Gastrocnemius medialis (tissue), 4 donors: ENCODE data around the gene CYP26A1. TPM values are rescaled to one million over a fixed set of nuclear protein-coding genes. Genes with fewer than 3 reads are reported as not detected.

Experiments
- ATAC-seq, 2 donors: fragments of 150-250 bp; one replicate each; pipeline ENCODE4 v1.9.1; 2016
- DNase-seq, 2 donors: peaks; one replicate each; pipeline ENCODE4 v3.0.0-alpha.2; 2019
- H3K27ac ChIP-seq, 4 donors: fragments of 200-600 bp; sonication (generic); 1 replicate in 1 of 4; 2 replicates in 3 of 4; pipeline ENCODE4 v1.5.1; 2016 to 2018; ENCODE audit warnings: mild to moderate bottlenecking in 2 of 4, moderate library complexity in 1 of 4
- H3K27me3 ChIP-seq, 3 donors: fragments of 200-600 bp; sonication (generic) in 2 of 3; 1 replicate in 1 of 3; 2 replicates in 2 of 3; pipeline versions ENCODE4 v1.5.1 to v1.6.0; 2016 to 2019; ENCODE audit warnings: mild to moderate bottlenecking in 1 of 3, moderate library complexity in 1 of 3
- H3K36me3 ChIP-seq, 2 donors: fragments of 200-600 bp; sonication (generic) in 1 of 2; one replicate each; pipeline ENCODE4 v1.5.1; 2017 to 2018
- H3K4me1 ChIP-seq, 2 donors: fragments of 200-600 bp; sonication (generic) in 1 of 2; one replicate each; pipeline ENCODE4 v1.5.1; 2016 to 2017; ENCODE audit warnings: mild to moderate bottlenecking in 2 of 2
- H3K4me3 ChIP-seq, 4 donors: fragments of 200-600 bp; sonication (generic) in 3 of 4; 1 replicate in 1 of 4; 2 replicates in 3 of 4; pipeline ENCODE4 v1.5.1; 2016 to 2019; ENCODE audit warnings: mild to moderate bottlenecking in 2 of 4
- H3K9me3 ChIP-seq, 3 donors: fragments of 200-600 bp; sonication (generic) in 2 of 3; 1 replicate in 1 of 3; 2 replicates in 2 of 3; pipeline ENCODE4 v1.5.1; 2016 to 2019
- CTCF ChIP-seq, 5 experiments: fragments of 450-650 bp in 3 of 5; fragments of 200-600 bp in 2 of 5; sonication (generic) in 2 of 5; IDR thresholded peaks in 4 of 5; conservative IDR thresholded peaks in 1 of 5; 1 replicate in 4 of 5; 2 replicates in 1 of 5; pipeline ENCODE4 v1.5.1; 2016 to 2019; ENCODE audit warnings: antibody characterized with exemption in 5 of 5, mild to moderate bottlenecking in 3 of 5, moderate library complexity in 3 of 5
- POLR2A ChIP-seq, 2 donors: fragments of 450-650 bp; IDR thresholded peaks; one replicate each; pipeline ENCODE4 v1.6.1; 2017; ENCODE audit warnings: antibody characterized with exemption in 2 of 2, mild to moderate bottlenecking in 2 of 2, moderate library complexity in 2 of 2
- in situ Hi-C, 4 donors: fragments of 200-750 bp; cut with MboI; loops; one replicate each; pipeline versions ENCODE4 v1.15.0 to v1.8.0; 2017; ENCODE audit warnings: low sequenced_read_pairs in 4 of 4
- intact Hi-C: fragments of 100-400 bp; cut with DNase I; formaldehyde crosslinking; loops from one replicate; pipeline ENCODE4 v1.15.1; 2023; ENCODE audit warnings: low total_unique reads
- total RNA-seq, 4 donors: library from RNA; depleted of rRNA; stranded (reverse); fragments of >200 nt; gene quantifications; one replicate each; pipeline versions ENCODE4 v1.1.0 to v1.2.3, GENCODE V29; 2016

CYP26A1 gene
- not detected for total RNA-seq

- H3K9me3 ChIP-seq = no peaks in the 10 kb centered on the region
- intact Hi-C loops (loop anchor here (10.0 kb wide), 1 partner anchor 281 kb away; no protein-coding TSS in a partner anchor), in situ Hi-C loops (no loop called here)
- no peaks in the 10 kb centered on the region for H3K36me3 ChIP-seq
- no peak for ATAC-seq
- DNase-seq = no peak
- H3K27ac ChIP-seq = no peak within 1 kb of the TSS
- peaks cover 12 to 29% of the 10 kb centered on the region in 2 donors for H3K4me1 ChIP-seq
- peak within 1 kb of the TSS; percentile 32 to 49 (median 44) for H3K4me3 ChIP-seq
- TF ChIP-seq CTCF (IDR thresholded peaks at IDR 0.05 in 4 of 5, conservative IDR thresholded peaks at IDR 0.05 in 1 of 5) = no peak
- no peak for TF ChIP-seq POLR2A (IDR thresholded peaks at IDR 0.05)
- peaks cover 68 to 76% (median 72%) of the 10 kb centered on the region in 3 donors for H3K27me3 ChIP-seq
Measured at GRCh38 chr10:93073539-93074146, at the start of gene CYP26A1. Gene CYP26A1 (plus strand): TSS chr10:93073893. CDS start chr10:93073935, 42 bp downstream.

- H3K4me3 ChIP-seq = no peak overlapping the region
- DNase-seq = no peak
- no peak for ATAC-seq
- no peak overlapping the region for H3K27ac ChIP-seq
- in situ Hi-C loops = no loop called here
- H3K36me3 ChIP-seq = peaks cover 0 to 26% of the 10 kb centered on the region in 2 donors
- no peaks in the 10 kb centered on the region for H3K27me3 ChIP-seq
- TF ChIP-seq POLR2A (IDR thresholded peaks at IDR 0.05) = no peak
- TF ChIP-seq CTCF (IDR thresholded peaks at IDR 0.05 in 4 of 5, conservative IDR thresholded peaks at IDR 0.05 in 1 of 5) = no peak
- intact Hi-C loops = no loop called here
- H3K9me3 ChIP-seq = no peaks in the 10 kb centered on the region
- H3K4me1 ChIP-seq = no peaks in the 10 kb centered on the region
Measured at GRCh38 chr10:93026072-93026471, 47.6 kb upstream of the CYP26A1 start.

GRCh38 chr10:93027508-93027907, 46.2 kb upstream of the CYP26A1 start:
- in situ Hi-C loops = no loop called here

GRCh38 chr10:93028883-93029282, 44.8 kb upstream of the CYP26A1 start:
- DNase-seq = no peak
- Histone ChIP-seq H3K4me1 (no peaks in the 10 kb centered on the region), H3K27me3 (no peaks in the 10 kb centered on the region), H3K9me3 (no peaks in the 10 kb centered on the region), H3K36me3 (peaks cover 0 to 26% of the 10 kb centered on the region in 2 donors), H3K4me3 (no peak overlapping the region), H3K27ac (no peak overlapping the region)
- ATAC-seq = no peak
- TF ChIP-seq CTCF (IDR thresholded peaks at IDR 0.05 in 4 of 5, conservative IDR thresholded peaks at IDR 0.05 in 1 of 5) (no peak), POLR2A (IDR thresholded peaks at IDR 0.05) (no peak)
- in situ Hi-C loops (no loop called here), intact Hi-C loops (no loop called here)

More at GRCh38 chr10:93027508-93027907, 46.2 kb upstream of the CYP26A1 start:
- Histone ChIP-seq H3K27me3 (no peaks in the 10 kb centered on the region), H3K4me1 (no peaks in the 10 kb centered on the region), H3K9me3 (no peaks in the 10 kb centered on the region), H3K36me3 (peaks cover 0 to 26% of the 10 kb centered on the region in 2 donors), H3K27ac (no peak overlapping the region), H3K4me3 (no peak overlapping the region)
- TF ChIP-seq POLR2A (IDR thresholded peaks at IDR 0.05) = no peak
- TF ChIP-seq CTCF (IDR thresholded peaks at IDR 0.05 in 4 of 5, conservative IDR thresholded peaks at IDR 0.05 in 1 of 5) = no peak
- intact Hi-C loops = no loop called here
- DNase-seq = no peak
- ATAC-seq = no peak
